Esophagus (tissue), 2 donors: ENCODE measurements around the gene GIT2. TPM values are rescaled to one million over a fixed set of nuclear protein-coding genes. Genes with fewer than 3 reads are reported as not detected.

Experiments used
- H3K27ac ChIP-seq, 2 donors: one replicate each; pipeline ENCODE4 v1.5.1; 2013; ENCODE audit warnings: low read depth in 2 of 2, mild to moderate bottlenecking in 2 of 2, inconsistent platforms in 1 of 2, low read length in 1 of 2, moderate library complexity in 1 of 2
- H3K27me3 ChIP-seq, 2 donors: one replicate each; pipeline ENCODE4 v1.6.1; 2013; ENCODE audit warnings: low read length in 2 of 2, control low read depth in 1 of 2, mild to moderate bottlenecking in 1 of 2; ENCODE audit not compliant: insufficient read depth in 2 of 2, control insufficient read depth in 1 of 2
- H3K36me3 ChIP-seq, 2 donors: one replicate each; pipeline ENCODE4 v1.6.1; 2013; ENCODE audit warnings: low read length in 1 of 2; ENCODE audit not compliant: control insufficient read depth in 2 of 2, insufficient read depth in 2 of 2
- H3K4me1 ChIP-seq, 2 donors: one replicate each; pipeline ENCODE4 v1.6.1; 2013; ENCODE audit warnings: low read length in 1 of 2; ENCODE audit not compliant: control insufficient read depth in 2 of 2, insufficient read depth in 2 of 2
- H3K4me3 ChIP-seq, 2 donors: one replicate each; pipeline ENCODE4 v1.5.1; 2013; ENCODE audit warnings: low read length in 2 of 2, mild to moderate bottlenecking in 2 of 2, low read depth in 1 of 2, moderate library complexity in 1 of 2
- H3K9me3 ChIP-seq, 2 donors: one replicate each; pipeline ENCODE4 v1.6.1; 2013; ENCODE audit warnings: mild to moderate bottlenecking in 2 of 2, low read depth in 1 of 2, low read length in 1 of 2, moderate library complexity in 1 of 2; ENCODE audit not compliant: control insufficient read depth in 2 of 2, insufficient read depth in 1 of 2
- WGBS, 2 donors: extraction: QIAGEN DNeasy Blood & Tissue Kit; methylation state at CpG; one replicate each; pipeline ENCODE4 v1.1.7; 2013; 5-methylcytosine and 5-hydroxymethylcytosine counted together
- polyA plus RNA-seq, 2 donors: library from polyadenylated mRNA; stranded (reverse); fragments of 200-250 nt; gene quantifications; one replicate each; pipeline ENCODE4 v1.2.3, GENCODE V29; 2013
- donor health status: healthy with polysubstance abuse.
- donor health status: Bipolar disorder and iron deficiency.

GIT2 gene, protein sequence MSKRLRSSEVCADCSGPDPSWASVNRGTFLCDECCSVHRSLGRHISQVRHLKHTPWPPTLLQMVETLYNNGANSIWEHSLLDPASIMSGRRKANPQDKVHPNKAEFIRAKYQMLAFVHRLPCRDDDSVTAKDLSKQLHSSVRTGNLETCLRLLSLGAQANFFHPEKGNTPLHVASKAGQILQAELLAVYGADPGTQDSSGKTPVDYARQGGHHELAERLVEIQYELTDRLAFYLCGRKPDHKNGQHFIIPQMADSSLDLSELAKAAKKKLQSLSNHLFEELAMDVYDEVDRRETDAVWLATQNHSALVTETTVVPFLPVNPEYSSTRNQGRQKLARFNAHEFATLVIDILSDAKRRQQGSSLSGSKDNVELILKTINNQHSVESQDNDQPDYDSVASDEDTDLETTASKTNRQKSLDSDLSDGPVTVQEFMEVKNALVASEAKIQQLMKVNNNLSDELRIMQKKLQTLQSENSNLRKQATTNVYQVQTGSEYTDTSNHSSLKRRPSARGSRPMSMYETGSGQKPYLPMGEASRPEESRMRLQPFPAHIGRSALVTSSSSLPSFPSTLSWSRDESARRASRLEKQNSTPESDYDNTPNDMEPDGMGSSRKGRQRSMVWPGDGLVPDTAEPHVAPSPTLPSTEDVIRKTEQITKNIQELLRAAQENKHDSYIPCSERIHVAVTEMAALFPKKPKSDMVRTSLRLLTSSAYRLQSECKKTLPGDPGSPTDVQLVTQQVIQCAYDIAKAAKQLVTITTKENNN
- polyA plus RNA-seq = 10 to 100 TPM in 1 of 2 donors, 1 to 10 TPM in 1; 7.4 to 10.6 TPM

DNA sequence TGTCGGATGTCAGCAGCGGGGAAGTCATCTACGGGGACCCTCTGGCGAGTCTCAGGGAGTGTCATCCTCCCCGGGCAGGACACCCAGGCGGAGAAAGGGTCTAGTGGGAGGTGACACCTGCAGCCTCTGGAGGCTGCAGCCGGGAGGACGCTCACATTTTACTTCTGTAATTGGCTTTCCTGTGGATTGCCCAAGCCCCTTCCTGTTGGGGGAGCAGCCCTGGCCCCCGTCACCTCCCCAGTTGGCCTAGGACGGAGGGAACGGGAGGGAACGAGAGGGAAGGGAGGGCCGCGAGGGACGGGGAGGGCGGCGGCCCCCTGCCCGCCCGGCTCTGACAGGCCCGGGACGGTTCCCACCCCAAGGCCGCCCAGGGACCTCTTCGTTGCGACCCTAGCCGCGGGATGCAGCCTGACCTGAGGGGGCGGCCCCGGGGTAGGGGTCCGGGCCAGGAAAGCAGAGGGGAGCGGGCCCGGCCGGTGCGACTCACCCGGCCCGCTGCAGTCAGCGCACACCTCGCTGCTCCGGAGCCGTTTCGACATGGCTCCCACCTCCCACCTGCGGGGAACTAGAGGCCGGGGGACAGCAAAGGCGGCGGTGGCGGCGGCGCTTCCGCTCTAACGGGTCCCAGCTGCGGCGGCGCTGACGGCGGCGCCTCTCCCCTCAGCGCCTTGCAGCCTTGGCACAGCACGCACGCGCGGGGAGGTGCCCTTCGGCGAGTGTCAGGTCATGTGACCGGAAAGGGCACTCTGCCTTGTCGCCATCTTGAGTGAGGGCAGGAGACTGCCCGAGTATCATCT lies at the start of gene GIT2:
TSS of gene GIT2 (minus strand) at position 683 of the 797 bp plus-strand sequence. CDS start at position 539, 144 bp downstream.
- WGBS, 2 donors = 0% methylated on average over 60 to 65 of the region's 65 CpGs
- H3K9me3 ChIP-seq = no peaks in the 10 kb centered on the region
- no peaks in the 10 kb centered on the region for H3K4me1 ChIP-seq
- H3K4me3 ChIP-seq = peak within 1 kb of the TSS; percentile 93 to 97
- no peaks in the 10 kb centered on the region for H3K27me3 ChIP-seq
- H3K27ac ChIP-seq = peak within 1 kb of the TSS; percentile 83 to 88
- H3K36me3 ChIP-seq = peaks cover 0 to 2% of the 10 kb centered on the region in 2 donors

DNA sequence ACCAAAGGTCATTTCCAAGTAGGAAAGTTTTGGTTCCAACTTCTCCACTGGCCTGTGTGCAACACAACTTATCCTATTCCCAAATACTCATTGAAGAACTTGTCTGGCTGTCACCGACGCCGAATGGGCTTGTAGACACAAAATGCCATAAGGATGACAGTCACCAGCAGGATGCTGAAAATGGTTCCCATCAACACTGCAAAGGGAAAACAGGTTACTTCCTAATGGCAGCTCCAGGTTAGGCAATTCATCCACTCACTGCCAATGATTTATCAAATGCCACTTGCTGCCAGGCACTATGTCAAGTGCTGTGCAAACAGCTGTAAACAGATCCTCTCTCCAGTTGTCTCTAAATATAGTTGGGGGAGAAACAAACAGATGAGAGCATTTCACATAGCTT lies 46.1 kb upstream of the GIT2 start:
- Histone ChIP-seq H3K27ac (no peak overlapping the region), H3K27me3 (no peaks in the 10 kb centered on the region), H3K36me3 (peaks cover 5 to 7% of the 10 kb centered on the region in 2 donors), H3K9me3 (no peaks in the 10 kb centered on the region), H3K4me1 (peaks cover 2 to 3% of the 10 kb centered on the region in 2 donors), H3K4me3 (no peak overlapping the region)
- WGBS, 2 donors = 89 to 91% methylated on average over 3 of the region's 3 CpGs

DNA sequence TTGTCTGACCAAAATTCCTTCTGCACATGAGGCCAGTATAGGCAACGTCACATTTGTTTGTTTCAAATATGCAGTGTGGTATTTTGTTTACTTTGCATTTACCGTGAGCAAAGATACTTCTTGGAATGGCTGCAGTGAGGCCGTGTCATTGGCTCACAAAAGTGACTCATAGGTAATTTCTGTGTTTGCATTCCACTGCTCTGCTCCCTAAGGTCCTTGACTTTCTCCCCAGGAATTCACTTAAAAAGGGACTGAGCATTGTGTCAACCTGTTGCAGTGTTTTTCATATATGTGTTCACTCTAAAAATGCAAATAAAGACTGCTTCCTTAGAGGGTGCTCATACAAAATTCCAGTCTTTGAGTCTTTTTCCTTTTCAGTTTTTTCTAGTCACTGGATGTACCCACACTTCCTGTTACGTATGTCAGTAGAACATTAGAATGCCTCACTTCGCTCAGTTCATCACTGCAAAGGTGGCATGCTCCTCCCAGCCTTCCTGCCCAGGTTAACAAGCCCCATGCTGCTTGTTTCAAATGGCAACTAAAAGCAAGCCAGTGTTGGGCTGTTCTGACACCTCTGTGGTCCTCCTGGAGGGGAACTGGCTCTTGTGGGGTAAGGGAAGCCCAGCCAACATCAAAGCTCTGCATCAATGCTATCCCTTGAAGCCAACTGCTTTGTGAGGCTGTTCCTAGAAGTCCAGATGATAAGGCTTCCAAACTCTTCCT lies 43.1 kb upstream of the GIT2 start:
- Histone ChIP-seq H3K4me1 (peaks cover 0 to 3% of the 10 kb centered on the region in 2 donors), H3K27me3 (no peaks in the 10 kb centered on the region), H3K9me3 (no peaks in the 10 kb centered on the region), H3K36me3 (peaks cover 13 to 18% of the 10 kb centered on the region in 2 donors), H3K27ac (peak overlapping the region; percentile 72 to 90), H3K4me3 (no peak overlapping the region)
- 26 to 31% methylated on average over 5 of the region's 5 CpGs for WGBS, 2 donors

DNA sequence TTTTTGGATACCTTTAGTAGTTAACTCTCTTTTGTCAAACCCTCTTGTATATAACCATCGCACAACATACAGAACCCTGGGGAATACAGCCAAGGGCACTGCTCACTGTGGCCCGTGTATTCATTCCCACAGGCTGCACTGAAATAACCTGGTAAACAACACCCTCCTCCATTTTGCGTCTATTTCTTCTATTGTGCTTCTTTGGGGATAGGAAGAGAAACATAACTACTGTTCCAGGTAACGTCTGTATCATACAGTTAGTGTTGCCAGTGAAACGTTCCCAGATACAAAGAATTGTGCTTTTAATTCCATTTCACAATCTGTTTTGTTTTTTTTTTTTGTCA lies 42.5 kb upstream of the GIT2 start:
- Histone ChIP-seq H3K27ac (peak overlapping the region; percentile 69 to 76), H3K27me3 (no peaks in the 10 kb centered on the region), H3K36me3 (peaks cover 15 to 19% of the 10 kb centered on the region in 2 donors), H3K4me3 (no peak overlapping the region), H3K9me3 (no peaks in the 10 kb centered on the region), H3K4me1 (peaks cover 0 to 3% of the 10 kb centered on the region in 2 donors)
- 32 to 44% methylated on average over 5 of the region's 5 CpGs for WGBS, 2 donors

DNA sequence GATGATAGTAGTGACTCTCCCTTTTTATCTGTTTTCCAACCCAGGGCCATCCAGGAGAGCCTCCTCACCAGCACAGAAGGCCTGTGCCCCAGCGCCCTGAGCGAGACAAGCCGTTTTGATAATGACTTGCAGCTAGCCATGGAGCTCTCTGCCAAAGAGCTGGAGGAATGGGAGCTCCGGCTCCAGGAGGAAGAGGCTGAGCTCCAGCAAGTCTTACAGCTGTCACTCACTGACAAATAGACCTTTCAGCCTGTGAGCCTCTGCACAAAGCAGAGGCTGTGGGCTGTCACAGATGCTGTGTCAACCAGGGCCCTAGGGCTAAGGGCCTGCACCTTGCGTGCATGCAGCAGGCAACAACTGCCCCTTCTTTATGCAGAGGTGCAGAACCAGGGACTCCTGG lies 41.1 kb upstream of the GIT2 start:
- H3K27ac ChIP-seq = no peak overlapping the region
- H3K9me3 ChIP-seq = no peaks in the 10 kb centered on the region
- H3K27me3 ChIP-seq = no peaks in the 10 kb centered on the region
- peaks cover 15 to 19% of the 10 kb centered on the region in 2 donors for H3K36me3 ChIP-seq
- H3K4me3 ChIP-seq = no peak overlapping the region
- WGBS, 2 donors = 86 to 87% methylated on average over 5 of the region's 5 CpGs
- peaks cover 0 to 3% of the 10 kb centered on the region in 2 donors for H3K4me1 ChIP-seq

DNA sequence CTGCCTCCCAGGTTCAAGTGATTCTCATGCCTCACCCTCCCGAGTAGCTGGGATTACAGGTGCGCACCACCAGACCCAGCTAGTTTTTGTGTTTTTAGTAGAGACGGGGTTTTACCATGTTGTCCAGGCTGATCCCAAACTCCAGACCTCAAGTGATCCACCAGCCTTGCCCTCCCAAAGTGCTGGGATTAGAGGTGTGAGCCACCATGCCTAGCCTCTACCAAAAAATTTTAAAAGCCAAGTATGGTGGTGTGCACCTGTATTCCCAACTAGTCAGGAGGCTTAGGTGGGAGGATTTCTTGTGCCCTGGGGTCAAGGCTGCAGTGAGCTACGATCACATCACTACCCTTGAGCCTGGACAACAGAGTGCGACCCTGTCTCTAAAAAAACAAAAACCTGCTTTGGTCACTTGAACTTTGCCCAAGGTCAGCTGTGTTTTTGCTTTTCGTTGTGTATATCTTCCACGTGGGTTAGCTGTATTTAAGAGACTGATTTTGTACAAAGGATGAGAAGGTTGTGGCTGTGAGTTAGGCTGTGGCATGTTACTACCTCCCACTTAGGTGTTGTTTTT lies 39.5 kb upstream of the GIT2 start:
- Histone ChIP-seq H3K9me3 (no peaks in the 10 kb centered on the region), H3K27me3 (no peaks in the 10 kb centered on the region), H3K4me1 (peaks cover 0 to 3% of the 10 kb centered on the region in 2 donors), H3K36me3 (peaks cover 15% of the 10 kb centered on the region in 2 donors), H3K27ac (no peak overlapping the region), H3K4me3 (no peak overlapping the region)
- 85 to 92% methylated on average over 7 of the region's 7 CpGs for WGBS, 2 donors

DNA sequence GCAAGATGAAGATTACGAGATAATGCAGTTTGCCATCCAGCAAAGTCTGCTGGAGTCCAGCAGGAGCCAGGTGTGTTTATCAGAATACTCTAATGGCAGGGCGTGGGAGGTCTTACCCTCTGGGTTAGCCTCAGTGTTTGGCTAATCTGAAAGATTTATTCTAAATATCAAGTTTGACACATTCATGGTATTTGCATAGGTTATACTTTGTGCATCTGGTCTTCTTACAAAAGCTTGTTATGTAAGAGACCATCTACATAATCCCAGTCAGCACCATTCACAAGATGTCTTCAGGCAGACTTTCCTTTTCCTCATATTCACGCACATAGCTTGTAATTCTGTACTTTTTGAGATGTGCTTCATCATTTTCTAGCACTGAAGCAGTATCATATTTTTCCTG lies 37.7 kb upstream of the GIT2 start:
- H3K4me1 ChIP-seq = no peaks in the 10 kb centered on the region
- no peaks in the 10 kb centered on the region for H3K27me3 ChIP-seq
- H3K9me3 ChIP-seq = no peaks in the 10 kb centered on the region
- H3K27ac ChIP-seq = no peak overlapping the region
- H3K36me3 ChIP-seq = peaks cover 15 to 19% of the 10 kb centered on the region in 2 donors
- 94 to 96% methylated on average over 3 of the region's 3 CpGs for WGBS, 2 donors
- H3K4me3 ChIP-seq = no peak overlapping the region

DNA sequence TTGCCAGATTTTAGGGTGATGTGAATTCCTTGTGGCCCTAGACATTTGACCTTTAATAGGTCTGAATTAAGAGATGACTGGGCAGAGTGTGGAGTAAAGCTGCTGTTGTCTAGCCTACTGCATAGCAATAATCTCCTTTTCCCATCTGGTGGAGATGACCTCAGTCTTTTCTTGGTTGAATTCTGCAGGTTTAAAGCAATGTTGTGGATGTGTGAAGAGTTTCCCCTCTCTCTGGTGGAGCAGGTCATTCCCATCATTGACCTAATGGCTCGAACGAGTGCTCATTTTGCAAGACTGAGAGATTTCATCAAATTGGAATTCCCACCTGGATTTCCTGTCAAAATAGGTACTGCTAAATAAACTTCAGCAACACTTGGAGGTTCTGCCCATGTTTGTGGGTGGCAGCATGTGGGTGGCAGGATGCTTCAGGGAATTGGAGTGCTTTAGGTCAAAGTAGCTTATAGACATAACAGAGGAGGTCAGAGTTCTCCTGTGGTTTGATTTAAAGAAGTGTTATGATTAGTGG lies 33.2 kb upstream of the GIT2 start:
- Histone ChIP-seq H3K27ac (no peak overlapping the region), H3K27me3 (no peaks in the 10 kb centered on the region), H3K36me3 (peaks cover 8 to 13% of the 10 kb centered on the region in 2 donors), H3K4me1 (no peaks in the 10 kb centered on the region), H3K9me3 (no peaks in the 10 kb centered on the region), H3K4me3 (no peak overlapping the region)
- 92 to 94% methylated on average over 2 of the region's 2 CpGs for WGBS, 2 donors
